Activated T-helper 1 cell treated with Interleukin-2 at 50 U/mL for 16 hours (primary cell): ENCODE measurements around the gene F11.
"Not testable (repeated sequence)": the region's sequence is repeated elsewhere in the genome, so short reads cannot be mapped to it uniquely, and the experiment has no call there.

Source experiments
- DNase-seq: peaks from one replicate; pipeline ENCODE4 v3.0.0-alpha.2; 2020; ENCODE audit warnings: low read depth

The F11 gene

DNA sequence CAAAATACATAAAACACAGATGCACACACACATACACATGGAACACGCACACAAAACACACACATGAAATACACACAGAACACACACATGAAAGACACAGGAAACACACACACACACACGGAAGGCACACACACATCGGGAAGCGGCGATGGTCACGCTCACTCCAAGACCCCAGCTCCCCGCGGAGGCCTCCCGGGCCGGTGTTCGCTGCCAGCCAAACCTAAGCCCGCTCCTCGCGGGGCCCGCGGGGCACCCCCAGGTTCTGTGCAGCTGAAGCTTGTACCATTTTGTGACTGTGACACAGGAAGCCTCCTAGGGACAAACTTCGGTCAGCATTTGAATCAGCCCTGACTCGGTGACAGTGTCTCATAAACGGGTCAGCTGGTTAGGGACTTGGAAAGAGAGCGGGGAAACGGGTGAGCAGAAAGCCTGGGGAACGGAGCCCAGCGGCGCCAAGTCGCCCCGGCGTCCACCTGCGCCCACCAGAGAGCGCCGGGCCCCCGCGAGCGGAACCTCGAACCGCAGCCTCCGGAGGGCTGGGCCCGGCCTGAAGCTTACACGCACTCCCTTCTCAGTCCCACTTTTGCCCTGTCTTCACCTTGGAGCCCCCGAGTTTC, 32.1 kb downstream of the F11 start:
- no peak for DNase-seq

- DNase-seq: no peak
Observed at GRCh38 chr4:186299291-186299690, 33.3 kb downstream of the F11 start.

- no peak for DNase-seq
Observed at GRCh38 chr4:186300659-186301390, 34.8 kb downstream of the F11 start.

- no peak for DNase-seq
Observed at GRCh38 chr4:186304216-186304615, 38.2 kb downstream of the F11 start.

DNA sequence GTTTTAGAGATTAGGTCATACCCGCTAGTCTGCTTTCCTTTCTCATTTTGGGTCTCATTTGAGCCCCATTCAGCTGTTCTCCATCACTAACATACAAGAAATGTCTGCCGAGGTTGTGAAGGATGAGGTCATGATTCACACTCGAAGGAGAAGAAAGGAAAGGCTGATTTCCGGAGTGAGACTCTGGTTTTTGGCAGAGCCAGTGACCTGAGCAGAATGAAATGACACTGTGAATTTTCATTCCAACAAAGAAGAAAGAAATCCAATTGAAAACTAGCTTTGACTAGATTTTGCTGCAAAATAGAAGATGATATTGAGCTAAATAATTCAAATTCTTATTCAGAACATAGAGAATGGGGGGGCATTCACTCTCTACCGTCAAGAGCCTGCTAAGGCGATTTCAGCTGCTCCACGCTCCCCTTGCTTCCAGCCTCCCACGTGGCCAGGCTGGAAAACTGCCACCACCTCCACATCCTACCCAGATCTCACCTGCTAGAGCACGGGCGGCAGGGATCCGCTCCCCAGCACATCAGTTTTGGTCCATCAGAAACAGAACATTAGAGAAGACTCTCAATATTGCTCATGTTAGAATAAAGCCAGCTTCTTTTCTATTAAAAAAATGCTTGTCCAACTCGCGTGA, 39.0 kb downstream of the F11 start:
- no peak for DNase-seq

- no peak for DNase-seq
Observed at GRCh38 chr4:186307497-186307896, 41.5 kb downstream of the F11 start.

DNA sequence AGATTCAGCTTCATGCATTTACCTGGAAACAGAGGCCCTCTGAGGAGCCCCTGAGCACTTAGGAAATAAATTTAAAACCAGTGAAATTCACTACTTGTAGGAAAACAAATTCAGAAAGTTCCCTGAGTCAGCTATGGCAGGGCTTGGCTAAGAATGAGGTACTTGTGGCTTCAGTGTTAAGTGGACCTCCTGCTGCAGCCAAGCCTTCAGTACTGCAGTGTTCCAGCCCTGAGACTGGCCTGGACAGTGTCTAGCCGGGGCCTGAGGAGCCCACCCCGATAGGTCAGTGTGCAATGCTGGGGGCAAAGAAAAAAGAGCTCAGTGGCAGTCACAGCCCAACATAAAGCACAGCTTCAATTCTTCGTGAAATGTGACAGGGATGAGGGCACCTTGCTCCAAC, 41.9 kb downstream of the F11 start:
- no peak for DNase-seq

DNA sequence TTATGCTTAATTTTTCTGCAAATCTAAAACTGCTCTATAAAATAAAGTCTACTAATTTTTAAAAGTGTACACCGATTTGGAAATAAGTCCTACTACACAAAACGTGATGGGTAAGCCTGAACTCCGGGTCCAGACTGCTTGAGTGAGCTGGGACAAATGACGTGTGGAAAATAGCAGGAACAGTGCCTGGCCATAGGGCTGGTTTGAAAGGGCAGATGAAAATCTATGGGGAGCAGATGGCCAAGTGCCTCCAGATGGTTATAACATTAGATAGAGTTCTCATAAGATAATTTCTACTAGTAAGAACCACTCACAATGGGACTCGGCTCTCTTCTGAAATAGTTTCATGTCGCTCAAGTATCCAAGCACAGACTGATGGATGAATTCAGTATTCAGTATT, 52.5 kb downstream of the F11 start:
- no peak for DNase-seq

DNA sequence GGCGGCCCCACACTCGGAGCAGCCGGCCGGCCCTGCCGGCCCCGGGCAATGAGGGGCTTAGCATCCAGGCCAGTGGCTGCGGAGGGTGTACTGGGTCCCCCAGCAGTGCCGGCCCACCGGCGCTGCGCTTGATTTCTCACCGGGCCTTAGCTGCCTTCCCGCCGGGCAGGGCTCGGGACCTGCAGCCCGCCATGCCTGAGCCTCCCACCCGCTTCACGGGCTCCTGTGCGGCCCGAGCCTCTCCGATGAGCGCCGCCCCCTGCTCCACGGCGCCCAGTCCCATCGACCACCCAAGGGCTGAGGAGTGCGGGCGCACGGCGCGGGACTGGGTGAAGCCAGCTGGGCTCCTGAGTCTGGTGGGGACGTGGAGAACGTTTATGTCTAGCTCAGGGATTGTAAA, 58.7 kb downstream of the F11 start:
- not testable (repeated sequence) for DNase-seq

DNA sequence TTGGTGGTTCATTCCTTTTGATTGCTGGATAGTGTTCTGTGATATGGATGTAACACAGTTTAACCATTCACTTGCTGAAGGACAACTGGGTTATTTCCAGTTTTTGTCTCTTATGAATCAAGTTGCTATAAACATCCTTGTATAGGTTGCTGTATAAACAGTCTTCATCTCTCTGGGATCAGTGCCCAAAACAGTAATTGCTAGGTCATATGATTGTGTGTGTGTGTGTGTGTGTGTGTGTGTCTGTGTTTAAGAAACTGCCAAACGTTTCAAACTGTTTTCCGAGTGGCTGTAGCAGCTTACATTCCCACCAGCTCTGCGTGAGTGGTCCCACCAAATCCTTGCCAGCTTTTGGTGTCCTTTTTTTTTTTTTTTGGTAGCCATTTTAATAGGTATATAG, 60.4 kb downstream of the F11 start:
- no peak for DNase-seq

GRCh38 chr4:186329372-186329771, 63.4 kb downstream of the F11 start:
- no peak for DNase-seq

DNA sequence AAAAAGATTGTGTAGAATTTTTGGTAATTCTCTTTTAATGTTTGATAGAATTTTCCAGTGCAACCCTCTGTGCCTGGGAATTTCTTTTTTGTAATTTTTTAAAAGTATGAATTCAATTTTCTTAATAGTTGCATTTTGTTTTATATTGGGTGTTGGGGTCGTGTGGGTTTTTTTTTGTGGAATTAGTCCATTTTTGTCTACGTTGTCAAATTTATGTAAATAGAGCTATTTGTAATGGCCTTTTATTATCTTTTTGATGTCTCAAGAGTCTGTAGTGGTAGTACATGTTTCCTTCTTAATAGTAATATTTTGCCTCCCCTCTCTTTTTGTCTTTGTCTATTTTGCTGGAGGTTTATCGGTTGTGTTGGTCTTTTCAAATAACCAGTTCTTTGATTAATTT, 64.4 kb downstream of the F11 start:
- DNase-seq: no peak

GRCh38 chr4:186335793-186336192, 69.8 kb downstream of the F11 start:
- DNase-seq: no peak
